Right atrium auricular region (tissue), 2 donors: ENCODE measurements around the gene OR1I1. TPM values are rescaled to one million over a fixed set of nuclear protein-coding genes. Genes with fewer than 3 reads are reported as not detected.

Experiments used
- DNase-seq: peaks from one replicate; pipeline ENCODE4 v3.0.0-alpha.2; 2019; ENCODE audit warnings: low spot score
- H3K27ac ChIP-seq, 2 donors: fragments of 200-600 bp; sonication (generic); 1 replicate in 1 of 2; 2 replicates in 1 of 2; pipeline ENCODE4 v1.5.1; 2016 to 2019
- H3K27me3 ChIP-seq, 2 donors: fragments of 200-600 bp; sonication (generic); one replicate each; pipeline versions ENCODE4 v1.5.1 to v1.6.0; 2017 to 2019
- H3K36me3 ChIP-seq: fragments of 200-600 bp; sonication (generic); one replicate; pipeline ENCODE4 v1.5.1; 2016
- H3K4me1 ChIP-seq, 2 donors: fragments of 200-600 bp; sonication (generic); one replicate each; pipeline versions ENCODE4 v1.5.1 to v1.6.0; 2017 to 2019
- H3K4me3 ChIP-seq, 2 donors: fragments of 200-600 bp; sonication (generic); 1 replicate in 1 of 2; 2 replicates in 1 of 2; pipeline ENCODE4 v1.5.1; 2017 to 2019; ENCODE audit warnings: mild to moderate bottlenecking in 1 of 2, moderate library complexity in 1 of 2
- H3K9me3 ChIP-seq, 2 donors: fragments of 200-600 bp; sonication (generic); one replicate each; pipeline ENCODE4 v1.5.1; 2019
- CTCF ChIP-seq, 2 donors: fragments of 200-600 bp; sonication (generic); IDR thresholded peaks; one replicate each; pipeline ENCODE4 v1.5.1; 2019; ENCODE audit warnings: antibody characterized with exemption in 2 of 2
- total RNA-seq, 2 donors: library from RNA; depleted of rRNA; stranded (reverse); fragments of >200 nt; gene quantifications; one replicate each; pipeline ENCODE4 v1.1.0, GENCODE V29; 2016

OR1I1 gene
- total RNA-seq, 2 donors from 2014 or later, result not detected

DNA sequence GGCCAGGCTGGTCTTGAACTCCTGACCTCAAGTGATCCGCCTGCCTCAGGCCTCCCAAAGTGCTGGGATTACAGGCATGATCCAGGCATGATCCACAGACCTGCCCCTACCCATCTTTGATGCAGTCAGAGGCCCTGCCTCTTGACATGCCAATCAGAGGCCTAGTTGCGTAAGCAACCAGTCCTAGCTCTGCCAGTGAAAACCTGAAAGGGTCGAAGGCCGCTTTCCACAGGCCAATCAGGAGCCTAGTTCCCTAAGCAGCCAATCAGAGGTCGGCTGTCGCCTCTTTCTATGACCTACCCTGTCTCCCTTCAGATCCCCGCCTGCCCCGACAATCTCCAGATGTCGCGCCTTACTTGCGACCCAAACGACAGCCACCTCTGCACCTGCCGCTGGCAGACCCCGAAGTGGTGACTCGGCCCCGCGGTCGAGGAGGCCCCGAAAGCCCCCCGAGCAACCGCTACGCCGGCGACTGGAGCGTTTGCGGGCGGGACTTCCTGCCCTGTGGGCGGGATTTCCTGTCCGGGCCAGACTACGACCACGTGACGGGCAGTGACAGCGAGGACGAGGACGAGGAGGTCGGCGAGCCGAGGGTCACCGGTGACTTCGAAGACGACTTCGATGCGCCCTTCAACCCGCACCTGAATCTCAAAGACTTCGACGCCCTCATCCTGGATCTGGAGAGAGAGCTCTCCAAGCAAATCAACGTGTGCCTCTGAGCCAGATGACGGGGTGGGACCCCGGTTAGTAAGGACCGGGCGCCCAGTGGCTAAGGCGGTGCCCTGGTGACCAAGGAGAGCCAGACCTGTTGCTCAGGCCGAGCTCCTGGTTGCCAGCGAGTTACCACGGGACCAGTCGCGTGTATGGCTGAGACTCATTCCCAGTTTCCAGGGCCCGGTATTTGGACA lies 31.5 kb downstream of the OR1I1 start:
- no peak for TF ChIP-seq CTCF (IDR thresholded peaks at IDR 0.05)
- no peaks in the 10 kb centered on the region for H3K27me3 ChIP-seq
- no peak overlapping the region for H3K4me3 ChIP-seq
- H3K27ac ChIP-seq, result peak overlapping the region; percentile 28 to 47
- no peak for DNase-seq
- H3K36me3 ChIP-seq, result peaks cover 87% of the 10 kb centered on the region
- peaks cover 0 to 33% of the 10 kb centered on the region in 2 donors for H3K4me1 ChIP-seq
- no peaks in the 10 kb centered on the region for H3K9me3 ChIP-seq

DNA sequence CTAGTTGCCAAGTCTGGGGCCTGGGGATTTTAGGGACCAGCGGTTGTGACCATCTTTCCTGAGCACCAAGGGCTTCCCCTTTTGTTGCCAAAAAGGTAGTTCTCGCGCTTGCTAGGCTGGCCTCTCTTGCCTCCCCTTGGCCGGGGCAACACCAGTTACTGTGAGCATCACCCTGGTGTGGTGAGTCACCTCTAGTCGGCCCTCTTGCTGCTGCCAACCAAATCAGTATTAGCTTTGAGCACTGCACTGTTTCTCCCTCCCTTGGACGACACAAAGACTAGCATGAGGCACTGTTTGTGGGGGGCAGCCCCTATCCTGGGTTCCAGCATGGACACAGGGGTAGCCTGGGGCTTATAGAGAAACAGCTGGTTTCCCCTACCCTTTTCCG lies 32.1 kb downstream of the OR1I1 start:
- no peak for DNase-seq
- H3K27ac ChIP-seq, result peak overlapping the region; percentile 28 to 47
- H3K36me3 ChIP-seq, result peaks cover 93% of the 10 kb centered on the region
- H3K9me3 ChIP-seq, result no peaks in the 10 kb centered on the region
- no peaks in the 10 kb centered on the region for H3K27me3 ChIP-seq
- no peak overlapping the region for H3K4me3 ChIP-seq
- no peak for TF ChIP-seq CTCF (IDR thresholded peaks at IDR 0.05)
- H3K4me1 ChIP-seq, result peaks cover 0 to 26% of the 10 kb centered on the region in 2 donors

- H3K36me3 ChIP-seq, result peaks cover 95% of the 10 kb centered on the region
- peak overlapping the region; percentile 47 to 62 for H3K27ac ChIP-seq
- peaks cover 0 to 25% of the 10 kb centered on the region in 2 donors for H3K4me1 ChIP-seq
- no peaks in the 10 kb centered on the region for H3K9me3 ChIP-seq
- no peak overlapping the region for H3K4me3 ChIP-seq
- peak; percentile 80 for DNase-seq
- no peak for TF ChIP-seq CTCF (IDR thresholded peaks at IDR 0.05)
- no peaks in the 10 kb centered on the region for H3K27me3 ChIP-seq
These were observed 33.1 kb downstream of the OR1I1 start for GRCh38 chr19:15115080-15115479.

GRCh38 chr19:15115762-15116615 lies 34.0 kb downstream of the OR1I1 start:
- Histone ChIP-seq H3K27me3 (no peaks in the 10 kb centered on the region), H3K4me1 (peaks cover 0 to 25% of the 10 kb centered on the region in 2 donors), H3K4me3 (no peak overlapping the region), H3K9me3 (no peaks in the 10 kb centered on the region), H3K36me3 (peaks cover 99% of the 10 kb centered on the region), H3K27ac (peak overlapping the region; percentile 47 to 62)
- no peak for TF ChIP-seq CTCF (IDR thresholded peaks at IDR 0.05)
- no peak for DNase-seq

GRCh38 chr19:15116856-15117255 lies 34.8 kb downstream of the OR1I1 start:
- peaks cover 97% of the 10 kb centered on the region for H3K36me3 ChIP-seq
- H3K4me3 ChIP-seq, result no peak overlapping the region
- peaks cover 0 to 25% of the 10 kb centered on the region in 2 donors for H3K4me1 ChIP-seq
- DNase-seq, result no peak
- no peaks in the 10 kb centered on the region for H3K9me3 ChIP-seq
- no peak for TF ChIP-seq CTCF (IDR thresholded peaks at IDR 0.05)
- no peaks in the 10 kb centered on the region for H3K27me3 ChIP-seq
- H3K27ac ChIP-seq, result no peak overlapping the region
